HG03159 (cell line): ENCODE data around the gene DDR1.

Source experiments
- ATAC-seq: cut with Tn5 transposase; IDR thresholded peaks from one replicate; pipeline ENCODE4 v1.9.1; 2021; ENCODE audit warnings: mild to moderate bottlenecking, moderate library complexity; ENCODE audit not compliant: unreplicated experiment

The DDR1 gene

GRCh38 chr6:30883685-30884520 lies at the start of gene DDR1:
Gene DDR1 (plus strand): TSS chr6:30884519. CDS start chr6:30888730, 4,211 bp downstream.
- no peak for ATAC-seq

- no peak for ATAC-seq
Measured at GRCh38 chr6:30834646-30835045, 49.7 kb upstream of the DDR1 start.

GRCh38 chr6:30835576-30835975 lies 48.7 kb upstream of the DDR1 start:
- ATAC-seq: no peak

- no peak for ATAC-seq
Measured at GRCh38 chr6:30836431-30836866, 47.9 kb upstream of the DDR1 start.

GRCh38 chr6:30836957-30837356 lies 47.4 kb upstream of the DDR1 start:
- ATAC-seq: no peak

GRCh38 chr6:30837432-30837831 lies 46.9 kb upstream of the DDR1 start:
- no peak for ATAC-seq

- ATAC-seq: no peak
Measured at GRCh38 chr6:30837870-30838269, 46.4 kb upstream of the DDR1 start.

- no peak for ATAC-seq
Measured at GRCh38 chr6:30839671-30840070, 44.6 kb upstream of the DDR1 start.

- no peak for ATAC-seq
Measured at GRCh38 chr6:30840084-30840934, 44.0 kb upstream of the DDR1 start.

- no peak for ATAC-seq
Measured at GRCh38 chr6:30840935-30841643, 43.2 kb upstream of the DDR1 start.

GRCh38 chr6:30841644-30842504 lies 42.4 kb upstream of the DDR1 start:
- no peak for ATAC-seq

GRCh38 chr6:30842754-30843610 lies 41.3 kb upstream of the DDR1 start:
- ATAC-seq: no peak

GRCh38 chr6:30843611-30843998 lies 40.7 kb upstream of the DDR1 start:
- no peak for ATAC-seq

GRCh38 chr6:30844118-30844535 lies 40.2 kb upstream of the DDR1 start:
- ATAC-seq: no peak

GRCh38 chr6:30845183-30845582 lies 39.1 kb upstream of the DDR1 start:
- no peak for ATAC-seq

- no peak for ATAC-seq
Measured at GRCh38 chr6:30847421-30847970, 36.8 kb upstream of the DDR1 start.

- no peak for ATAC-seq
Measured at GRCh38 chr6:30847971-30848436, 36.3 kb upstream of the DDR1 start.

GRCh38 chr6:30849903-30850651 lies 34.2 kb upstream of the DDR1 start:
- ATAC-seq: no peak
